Measurements from ENCODE around the gene CLEC11A. TPM values are rescaled to one million over a fixed set of nuclear protein-coding genes. Genes with fewer than 3 reads are reported as not detected.

Gene CLEC11A
- polyA plus RNA-seq, 2 of the 4 experiments (the other 2 are of a cell fraction): 1.5 to 6.2 TPM

DNA sequence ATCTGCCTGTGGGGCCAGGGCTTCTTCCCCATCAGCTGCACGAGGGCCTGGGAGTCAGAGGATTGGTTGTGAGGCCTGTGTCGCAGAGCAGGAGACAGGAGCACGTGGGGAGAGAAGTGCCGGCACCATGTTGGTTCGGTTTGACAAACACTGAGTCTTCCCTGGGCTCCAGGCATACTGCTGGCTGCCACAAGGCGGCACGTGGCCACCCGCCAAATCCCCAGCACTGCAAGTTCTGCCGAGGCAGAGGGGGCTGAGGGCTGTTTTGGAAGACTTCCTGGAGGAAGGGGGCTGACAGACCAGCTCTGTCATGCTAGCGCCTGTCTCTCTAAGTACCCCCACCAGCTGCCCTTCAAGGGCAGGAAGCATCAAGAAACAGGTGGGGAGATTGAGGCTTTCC is 13.1 kb upstream of the CLEC11A start:
- TF ChIP-seq, protein P1, sequence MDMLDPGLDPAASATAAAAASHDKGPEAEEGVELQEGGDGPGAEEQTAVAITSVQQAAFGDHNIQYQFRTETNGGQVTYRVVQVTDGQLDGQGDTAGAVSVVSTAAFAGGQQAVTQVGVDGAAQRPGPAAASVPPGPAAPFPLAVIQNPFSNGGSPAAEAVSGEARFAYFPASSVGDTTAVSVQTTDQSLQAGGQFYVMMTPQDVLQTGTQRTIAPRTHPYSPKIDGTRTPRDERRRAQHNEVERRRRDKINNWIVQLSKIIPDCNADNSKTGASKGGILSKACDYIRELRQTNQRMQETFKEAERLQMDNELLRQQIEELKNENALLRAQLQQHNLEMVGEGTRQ (IDR thresholded peaks at IDR 0.05): peak; percentile 62
- TF ChIP-seq, protein P2, sequence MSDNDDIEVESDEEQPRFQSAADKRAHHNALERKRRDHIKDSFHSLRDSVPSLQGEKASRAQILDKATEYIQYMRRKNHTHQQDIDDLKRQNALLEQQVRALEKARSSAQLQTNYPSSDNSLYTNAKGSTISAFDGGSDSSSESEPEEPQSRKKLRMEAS (IDR thresholded peaks at IDR 0.05): peak; percentile 76
- TF ChIP-seq, protein P3, sequence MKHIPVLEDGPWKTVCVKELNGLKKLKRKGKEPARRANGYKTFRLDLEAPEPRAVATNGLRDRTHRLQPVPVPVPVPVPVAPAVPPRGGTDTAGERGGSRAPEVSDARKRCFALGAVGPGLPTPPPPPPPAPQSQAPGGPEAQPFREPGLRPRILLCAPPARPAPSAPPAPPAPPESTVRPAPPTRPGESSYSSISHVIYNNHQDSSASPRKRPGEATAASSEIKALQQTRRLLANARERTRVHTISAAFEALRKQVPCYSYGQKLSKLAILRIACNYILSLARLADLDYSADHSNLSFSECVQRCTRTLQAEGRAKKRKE (CRISPR knock-in tag; IDR thresholded peaks at IDR 0.05; ENCODE audit: low read depth): no peak
- Histone ChIP-seq H3K4me2 (no peak overlapping the region), H3K9me3 (no peaks in the 10 kb centered on the region), H3K4me3 (no peak overlapping the region), H3K27ac (no peak overlapping the region), H3K4me1 (no peaks in the 10 kb centered on the region)
- DNase-seq (ENCODE audit: low read depth in 1 of 2, low spot score in 1 of 2): peak in 1 of 2 experiments; percentile 57
- ChIA-PET CTCF (interaction anchor here (1.0 to 8.6 kb wide), 10 partner anchors 12 to 213 kb away, joined by 3 to 119 read pairs (median 5); partner anchors contain the start of genes CLEC11A and SHANK1), POLR2A (no interaction called here)
- no peak for FAIRE-seq
- ATAC-seq: peak; percentile 50 to 60; a peak in 5 of 6 replicates
- 15% methylated on average over 9 of the region's 10 CpGs for WGBS (ENCODE audit: missing lambda C conversion rate)

DNA sequence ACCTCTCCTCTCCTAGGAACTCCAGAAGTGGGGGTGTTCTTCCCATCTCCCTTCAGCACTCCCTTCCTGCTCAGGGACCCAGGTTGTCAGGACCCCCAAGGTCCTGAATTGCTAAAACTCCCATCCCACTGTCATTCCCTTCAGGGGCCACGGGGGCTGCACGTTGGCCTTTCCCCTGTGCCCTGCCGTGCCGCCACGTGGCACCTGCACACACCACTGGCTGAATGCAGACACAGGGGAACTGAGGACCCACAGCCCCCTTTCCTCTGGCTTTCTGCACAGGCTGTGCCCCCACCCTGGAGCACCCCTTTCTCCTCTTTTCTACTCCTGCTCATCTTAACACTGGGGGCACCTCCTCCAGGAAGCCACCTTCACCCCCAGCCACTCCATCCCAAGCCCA is 12.6 kb upstream of the CLEC11A start:
- Histone ChIP-seq H3K4me1 (no peaks in the 10 kb centered on the region), H3K4me2 (no peak overlapping the region), H3K27ac (no peak overlapping the region), H3K4me3 (no peak overlapping the region), H3K9me3 (no peaks in the 10 kb centered on the region)
- ChIA-PET CTCF (interaction anchor here (1.0 to 8.6 kb wide), 10 partner anchors 10 to 213 kb away, joined by 3 to 119 read pairs (median 5); partner anchors contain the start of genes CLEC11A and SHANK1), POLR2A (no interaction called here)
- TF ChIP-seq, protein P4, sequence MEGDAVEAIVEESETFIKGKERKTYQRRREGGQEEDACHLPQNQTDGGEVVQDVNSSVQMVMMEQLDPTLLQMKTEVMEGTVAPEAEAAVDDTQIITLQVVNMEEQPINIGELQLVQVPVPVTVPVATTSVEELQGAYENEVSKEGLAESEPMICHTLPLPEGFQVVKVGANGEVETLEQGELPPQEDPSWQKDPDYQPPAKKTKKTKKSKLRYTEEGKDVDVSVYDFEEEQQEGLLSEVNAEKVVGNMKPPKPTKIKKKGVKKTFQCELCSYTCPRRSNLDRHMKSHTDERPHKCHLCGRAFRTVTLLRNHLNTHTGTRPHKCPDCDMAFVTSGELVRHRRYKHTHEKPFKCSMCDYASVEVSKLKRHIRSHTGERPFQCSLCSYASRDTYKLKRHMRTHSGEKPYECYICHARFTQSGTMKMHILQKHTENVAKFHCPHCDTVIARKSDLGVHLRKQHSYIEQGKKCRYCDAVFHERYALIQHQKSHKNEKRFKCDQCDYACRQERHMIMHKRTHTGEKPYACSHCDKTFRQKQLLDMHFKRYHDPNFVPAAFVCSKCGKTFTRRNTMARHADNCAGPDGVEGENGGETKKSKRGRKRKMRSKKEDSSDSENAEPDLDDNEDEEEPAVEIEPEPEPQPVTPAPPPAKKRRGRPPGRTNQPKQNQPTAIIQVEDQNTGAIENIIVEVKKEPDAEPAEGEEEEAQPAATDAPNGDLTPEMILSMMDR (IDR thresholded peaks at IDR 0.05): no peak
- TF ChIP-seq FOXS1 (CRISPR knock-in tag; IDR thresholded peaks at IDR 0.05) (no peak), RNF2 (IDR thresholded peaks at IDR 0.05; ENCODE audit: borderline replicate concordance, low read depth) (no peak), RCOR1 (IDR thresholded peaks at IDR 0.05; ENCODE audit: low read depth, low read length) (no peak), ZSCAN20 (CRISPR knock-in tag; IDR thresholded peaks at IDR 0.05) (no peak), NR3C1 (IDR thresholded peaks at IDR 0.05) (no peak), RAD21 (conservative IDR thresholded peaks at IDR 0.05 in 1 of 2, IDR thresholded peaks at IDR 0.05 in 1 of 2) (no peak), KDM1A (IDR thresholded peaks at IDR 0.05; ENCODE audit: low read depth) (no peak), KDM5A (IDR thresholded peaks at IDR 0.05) (no peak), ZFP36 (IDR thresholded peaks at IDR 0.05; ENCODE audit: borderline replicate concordance, partially characterized antibody) (no peak), CBX8 (IDR thresholded peaks at IDR 0.05) (no peak), CBX2 (IDR thresholded peaks at IDR 0.05; ENCODE audit: borderline replicate concordance, low read depth) (no peak), HOXA7 (CRISPR knock-in tag; IDR thresholded peaks at IDR 0.05) (no peak), NPAS2 (CRISPR knock-in tag; IDR thresholded peaks at IDR 0.05; ENCODE audit: borderline replicate concordance) (no peak)
- TF ChIP-seq, protein P5, sequence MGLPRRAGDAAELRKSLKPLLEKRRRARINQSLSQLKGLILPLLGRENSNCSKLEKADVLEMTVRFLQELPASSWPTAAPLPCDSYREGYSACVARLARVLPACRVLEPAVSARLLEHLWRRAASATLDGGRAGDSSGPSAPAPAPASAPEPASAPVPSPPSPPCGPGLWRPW (IDR thresholded peaks at IDR 0.05): no peak
- TF ChIP-seq, protein P6, sequence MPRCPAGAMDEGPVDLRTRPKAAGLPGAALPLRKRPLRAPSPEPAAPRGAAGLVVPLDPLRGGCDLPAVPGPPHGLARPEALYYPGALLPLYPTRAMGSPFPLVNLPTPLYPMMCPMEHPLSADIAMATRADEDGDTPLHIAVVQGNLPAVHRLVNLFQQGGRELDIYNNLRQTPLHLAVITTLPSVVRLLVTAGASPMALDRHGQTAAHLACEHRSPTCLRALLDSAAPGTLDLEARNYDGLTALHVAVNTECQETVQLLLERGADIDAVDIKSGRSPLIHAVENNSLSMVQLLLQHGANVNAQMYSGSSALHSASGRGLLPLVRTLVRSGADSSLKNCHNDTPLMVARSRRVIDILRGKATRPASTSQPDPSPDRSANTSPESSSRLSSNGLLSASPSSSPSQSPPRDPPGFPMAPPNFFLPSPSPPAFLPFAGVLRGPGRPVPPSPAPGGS (IDR thresholded peaks at IDR 0.05): no peak
- ATAC-seq: no peak
- WGBS (ENCODE audit: missing lambda C conversion rate): 50% methylated on average over 5 of the region's 5 CpGs
- no peak for DNase-seq (ENCODE audit: low read depth in 1 of 2, low spot score in 1 of 2)
- FAIRE-seq: no peak
